ACHN (cell line): ENCODE data around the gene TARBP1.
"Not testable (repeated sequence)": the region's sequence is repeated elsewhere in the genome, so short reads cannot be mapped to it uniquely, and the experiment has no call there.

Experiments
- DNase-seq: peaks from one replicate; pipeline ENCODE4 v3.0.0-alpha.2; 2015
- in situ Hi-C: cut with HindIII; loops from 2 replicates; pipeline ENCODE4 v1.10.0; 2017; ENCODE audit warnings: low sequenced_read_pairs, low pct_ligation_motif_present, low pct_unique_long_range_greater_than_20kb

The TARBP1 gene

DNA sequence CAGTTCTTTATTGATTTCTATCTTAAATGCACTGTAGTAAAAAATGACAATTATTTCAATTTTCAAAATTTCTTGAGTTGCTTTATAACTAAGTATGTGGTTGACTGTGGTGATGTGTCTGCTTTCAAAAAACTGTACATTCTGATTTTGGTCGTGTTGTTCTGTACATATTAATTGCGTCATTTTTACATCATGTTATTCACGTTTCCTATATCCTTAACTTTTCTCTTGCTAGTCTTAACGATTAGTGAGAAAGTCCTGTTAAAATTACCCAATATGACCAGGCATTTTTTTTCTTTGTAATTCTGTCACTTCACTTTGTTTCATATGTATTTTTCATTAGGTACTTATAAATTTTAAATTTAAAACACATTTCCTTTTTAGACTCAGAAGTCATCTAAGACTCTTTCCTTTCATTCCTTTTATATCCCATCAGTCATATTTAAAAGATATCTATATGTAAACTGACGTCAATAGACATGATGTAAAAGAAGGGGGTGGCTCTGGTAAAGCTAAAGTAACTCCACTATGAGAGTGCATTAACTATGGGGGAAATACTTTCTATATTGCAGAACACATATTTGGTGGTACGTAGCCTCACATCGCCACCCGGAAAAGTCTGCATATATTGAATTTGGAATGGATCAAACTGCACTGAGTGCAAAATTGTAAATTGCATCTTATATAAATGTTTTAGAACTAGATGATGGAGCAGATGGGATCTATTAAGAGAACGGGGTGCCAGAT is 106.8 kb downstream of the TARBP1 start:
- no peak for DNase-seq
- in situ Hi-C loops, result no loop called here

DNA sequence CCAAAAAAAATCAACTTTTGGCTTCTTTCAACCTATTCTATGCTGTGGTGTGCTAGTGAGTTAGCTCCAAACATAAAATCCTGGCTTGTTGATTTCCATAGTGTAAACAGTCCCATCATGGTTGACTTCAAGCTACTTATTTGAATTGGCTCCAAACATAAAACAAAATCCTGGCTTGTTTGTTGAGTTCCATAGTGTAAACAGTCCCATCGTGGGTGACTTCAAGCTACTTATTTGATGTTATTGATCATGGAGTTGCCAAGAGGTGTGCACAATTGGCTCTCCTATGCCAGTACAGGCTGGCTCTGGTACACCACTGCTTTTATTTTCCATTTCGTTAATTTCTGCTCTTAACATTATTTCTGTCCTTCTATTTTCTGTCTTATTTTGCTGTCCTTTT is 107.6 kb downstream of the TARBP1 start:
- in situ Hi-C loops, result no loop called here
- no peak for DNase-seq

DNA sequence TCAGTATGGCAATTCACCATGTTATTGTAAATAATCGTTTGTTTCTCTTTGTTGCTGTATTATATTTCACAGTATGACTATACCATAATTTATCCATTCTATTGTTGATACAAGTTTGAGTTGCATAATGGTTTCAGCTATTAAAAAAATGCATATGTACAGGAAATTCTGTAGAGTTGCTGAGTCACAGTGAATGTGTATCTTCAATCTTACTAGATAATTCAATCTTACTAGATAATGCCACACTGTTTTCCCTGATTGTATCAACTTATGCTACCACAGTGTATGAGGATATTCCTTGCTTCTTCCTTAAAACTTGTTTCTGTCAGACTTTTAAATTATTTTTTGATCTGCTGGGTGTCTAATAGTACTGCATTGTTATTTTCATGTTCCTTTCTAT is 109.2 kb downstream of the TARBP1 start:
- no peak for DNase-seq

DNA sequence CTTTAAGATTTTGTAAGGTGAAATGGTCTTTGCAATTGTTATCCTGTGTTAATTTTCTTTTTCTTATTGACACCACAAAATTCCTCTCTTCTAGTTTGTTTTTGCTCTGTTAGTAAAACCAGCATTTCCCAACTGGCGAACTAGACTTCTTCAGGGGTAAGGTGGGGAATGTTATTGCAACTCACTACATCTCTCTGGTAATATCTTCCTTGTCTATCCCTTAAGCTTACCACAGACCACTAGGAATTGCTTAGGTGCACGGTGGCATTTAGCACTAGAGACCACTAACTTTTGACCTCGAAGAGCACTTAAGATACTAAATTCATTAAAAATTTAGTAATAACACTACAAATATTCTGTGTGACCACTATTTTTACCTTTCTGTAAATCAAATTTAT is 109.9 kb downstream of the TARBP1 start:
- in situ Hi-C loops, result no loop called here
- DNase-seq, result no peak

More for the DNA sequence above, 109.2 kb downstream of the TARBP1 start:
- in situ Hi-C loops, result no loop called here

DNA sequence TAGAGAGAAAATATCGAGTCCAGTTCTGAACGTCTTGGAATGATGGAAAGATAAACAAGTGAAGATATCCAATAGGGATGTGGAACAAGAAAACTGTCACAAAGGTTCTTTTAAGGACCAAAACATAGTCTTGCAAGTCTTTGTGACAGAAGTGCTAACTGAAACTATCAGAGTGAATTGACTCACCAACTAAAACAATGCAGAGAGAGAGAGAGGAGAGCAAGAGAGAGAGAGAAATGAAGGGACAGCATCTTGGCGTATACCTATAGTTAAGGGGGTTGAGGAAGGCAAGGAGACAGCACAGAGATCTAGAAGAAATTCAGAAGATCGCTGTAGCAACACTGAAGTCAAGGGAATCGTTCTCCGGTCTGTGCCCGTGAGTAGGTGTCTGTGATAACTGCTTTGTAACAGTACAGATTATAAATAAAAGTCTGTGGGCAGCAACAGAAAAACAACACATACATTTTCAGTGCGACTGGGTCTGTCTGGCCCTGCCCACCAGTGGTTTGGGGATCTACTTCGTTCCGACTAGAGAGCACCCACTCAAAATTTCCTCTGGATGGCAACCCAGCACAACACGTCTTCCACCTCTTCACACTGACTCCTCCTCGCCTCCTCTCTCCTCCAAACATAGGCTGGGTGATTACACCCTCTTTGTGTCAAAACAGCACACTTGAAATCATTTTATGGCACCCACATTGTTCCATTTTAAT is 110.5 kb downstream of the TARBP1 start:
- in situ Hi-C loops, result no loop called here
- DNase-seq, result no peak

DNA sequence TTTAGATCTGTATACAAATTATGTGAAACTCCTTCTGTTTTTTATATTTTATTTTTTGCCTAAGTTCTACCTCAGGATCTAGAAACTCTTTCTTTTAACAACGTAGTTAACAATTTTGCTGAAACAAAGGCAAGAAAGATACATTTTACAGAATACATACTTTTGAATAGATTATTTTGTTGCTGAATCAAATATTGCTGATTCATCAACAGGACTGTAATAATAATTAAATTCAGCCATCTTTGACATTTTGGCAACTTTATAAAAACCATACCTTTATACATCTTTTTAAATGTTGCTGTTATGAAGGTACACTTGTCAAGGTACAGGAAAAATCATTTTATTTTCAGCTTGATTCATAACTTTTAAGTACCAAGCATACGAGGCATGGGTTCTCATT is 116.4 kb downstream of the TARBP1 start:
- in situ Hi-C loops, result no loop called here
- no peak for DNase-seq

DNA sequence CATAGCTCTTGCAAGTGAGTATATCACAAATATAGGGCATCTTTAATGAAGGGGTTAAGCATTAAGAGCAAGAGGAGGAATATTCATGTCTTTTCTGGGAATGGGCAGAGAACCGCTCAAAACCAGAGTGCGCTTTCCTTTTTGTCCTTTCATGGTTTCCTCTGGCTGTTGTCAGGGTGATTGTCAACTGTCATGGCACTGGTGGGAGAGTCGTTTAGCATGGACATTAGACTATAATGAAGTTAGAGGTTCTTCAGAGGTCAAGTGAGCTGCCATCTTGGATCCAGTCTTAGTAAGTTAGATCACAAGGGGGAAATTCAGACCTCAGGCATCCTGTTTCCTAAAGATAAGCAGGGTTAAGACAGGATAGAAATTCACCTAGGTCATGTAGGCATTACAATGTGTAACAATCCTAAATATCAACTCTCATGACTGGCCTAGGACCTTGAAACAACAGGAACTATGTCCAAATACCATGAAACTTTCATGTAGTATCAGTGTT is 117.8 kb downstream of the TARBP1 start:
- in situ Hi-C loops, result no loop called here
- DNase-seq, result no peak

DNA sequence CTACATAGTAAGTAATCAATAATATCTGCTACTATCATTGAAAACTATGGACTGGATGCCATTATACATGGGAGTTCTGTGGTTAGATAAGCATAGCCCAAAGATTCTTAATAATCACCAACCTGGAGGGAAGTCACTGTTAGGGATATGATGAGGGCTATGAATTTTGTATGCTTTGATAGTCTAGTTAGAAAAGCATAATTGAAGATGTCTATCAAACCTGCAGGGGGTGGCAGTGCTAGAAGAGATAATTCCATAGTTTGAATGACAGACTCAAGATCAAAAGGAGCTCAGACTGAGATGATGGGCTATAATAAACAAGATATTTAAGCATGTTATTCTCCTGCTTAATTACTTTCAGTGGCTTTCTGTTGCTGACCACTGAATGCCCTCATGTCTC is 121.1 kb downstream of the TARBP1 start:
- in situ Hi-C loops, result no loop called here
- no peak for DNase-seq

DNA sequence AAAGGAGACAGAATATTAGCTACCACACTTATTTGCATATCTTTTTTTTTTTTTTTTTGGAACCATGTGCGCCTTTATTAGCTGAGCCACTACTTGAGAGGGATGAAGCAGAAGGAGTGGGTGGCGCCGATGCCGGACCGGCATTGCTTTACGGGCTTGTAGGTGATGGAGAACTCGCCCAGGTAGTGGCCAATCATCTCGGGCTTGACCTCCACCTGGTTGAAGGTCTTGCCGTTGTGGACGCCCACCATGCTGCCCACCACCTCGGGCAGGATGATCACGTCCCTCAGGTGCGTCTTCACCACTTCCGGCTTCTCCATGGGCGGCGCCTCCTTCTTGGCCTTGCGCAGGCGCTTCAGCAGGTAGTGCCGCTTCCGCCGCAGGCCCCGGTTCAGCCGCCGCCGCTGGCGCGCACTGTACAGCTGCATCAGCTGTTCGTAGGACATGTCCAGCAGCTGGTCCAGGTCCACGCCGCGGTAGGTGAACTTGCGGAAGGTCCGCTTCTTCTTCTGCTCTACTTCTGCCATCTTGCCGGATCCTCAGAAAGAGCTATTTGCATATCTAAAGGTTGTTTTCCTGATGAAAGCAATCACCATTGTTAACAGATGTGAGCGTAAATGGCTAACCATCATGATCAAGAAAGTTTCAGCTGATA is 122.2 kb downstream of the TARBP1 start:
- in situ Hi-C loops, result not testable (repeated sequence)
- peak; percentile 53 for DNase-seq

DNA sequence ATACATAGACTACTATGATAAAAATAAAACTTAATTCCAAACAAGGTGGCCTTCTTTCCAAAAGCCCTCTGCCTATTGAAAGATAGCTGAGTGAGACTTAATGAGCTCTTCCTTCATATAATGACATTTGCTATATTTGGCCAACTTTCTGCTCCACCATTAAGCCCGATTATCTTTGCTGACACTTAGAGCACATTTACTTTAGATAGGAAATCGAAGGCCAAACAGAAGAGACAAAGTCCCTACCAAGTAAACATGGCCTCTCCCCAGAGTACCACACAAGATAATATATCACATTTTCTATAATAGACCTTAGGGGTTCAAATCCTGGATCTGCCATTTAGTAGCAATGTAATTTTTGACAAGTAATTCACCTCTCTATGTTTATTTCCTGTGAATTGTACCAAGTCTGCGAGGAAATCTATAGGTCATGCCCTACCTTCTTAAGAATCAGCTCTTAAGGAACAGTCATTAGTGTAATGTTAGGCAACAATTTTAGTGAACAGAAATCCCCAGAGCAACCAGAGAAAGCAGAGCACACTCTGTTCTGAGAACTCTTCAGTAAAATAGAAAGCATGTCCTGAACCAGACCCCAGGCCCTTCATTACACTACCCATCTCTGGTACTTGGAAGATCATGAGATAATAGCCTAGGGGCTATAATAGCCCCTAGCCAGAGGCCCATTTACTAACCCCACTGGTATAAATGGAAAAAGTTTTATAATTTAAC is 123.0 kb downstream of the TARBP1 start:
- no peak for DNase-seq
- in situ Hi-C loops, result no loop called here

DNA sequence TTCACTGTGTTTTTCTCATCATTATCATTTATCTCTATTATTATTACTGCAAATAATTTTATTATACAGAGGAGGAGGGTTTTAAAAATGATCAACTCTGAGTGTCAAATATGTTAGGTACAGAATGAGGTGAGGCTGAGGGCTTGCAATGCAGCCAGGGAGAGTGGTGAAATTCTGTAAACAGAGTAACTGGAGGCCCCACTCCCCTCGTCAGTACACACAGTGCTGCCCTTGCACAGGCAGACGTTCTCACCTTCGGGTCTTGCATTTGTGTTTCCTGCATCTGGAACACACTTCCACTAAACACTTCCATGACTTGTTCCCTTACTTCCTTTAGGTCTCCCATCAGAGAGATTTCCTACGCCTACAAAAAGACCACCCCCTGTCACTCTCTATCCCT is 130.0 kb downstream of the TARBP1 start:
- in situ Hi-C loops, result no loop called here
- DNase-seq, result no peak

DNA sequence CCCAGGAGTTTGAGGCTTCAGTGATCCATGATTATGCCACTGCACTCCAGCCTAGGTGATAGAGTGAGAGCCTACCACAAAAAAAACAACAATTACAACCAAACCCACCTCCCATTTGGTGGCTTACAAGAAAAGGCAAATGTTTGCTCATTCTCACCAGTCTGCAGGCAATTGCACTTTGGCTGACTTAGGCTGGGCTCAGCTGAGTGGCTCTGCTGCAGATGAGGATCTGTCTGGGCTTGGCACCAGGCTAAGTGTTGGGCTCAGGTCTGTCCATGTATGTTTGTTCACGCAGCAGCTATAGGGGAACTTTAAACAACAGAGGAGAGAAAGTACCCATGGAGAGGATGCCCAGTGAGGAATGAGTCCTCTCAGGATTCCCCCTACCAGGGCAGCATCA is 133.7 kb downstream of the TARBP1 start:
- DNase-seq, result no peak
- in situ Hi-C loops, result no loop called here

DNA sequence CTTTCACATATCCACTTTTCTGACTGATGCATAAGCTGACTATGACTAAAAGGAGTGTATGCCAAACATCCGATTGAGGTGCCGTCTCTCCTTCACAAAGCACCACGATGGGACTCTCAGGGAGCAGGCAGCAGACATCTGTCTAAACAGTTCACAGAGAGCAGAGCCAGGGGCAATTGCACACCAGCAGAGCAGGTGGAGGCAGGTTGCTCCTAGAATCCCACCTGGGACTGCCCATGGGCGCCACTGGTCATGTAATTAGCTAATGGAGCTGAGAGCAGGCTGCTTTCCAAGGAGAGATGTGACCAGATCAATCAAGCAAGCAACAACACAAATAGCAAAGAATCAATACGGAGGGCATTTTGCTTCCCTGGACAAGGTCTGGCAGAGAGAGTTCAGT is 136.2 kb downstream of the TARBP1 start:
- in situ Hi-C loops, result no loop called here
- DNase-seq, result no peak
